Stimulated activated CD4-positive, alpha-beta T cell treated with anti-CD3 and anti-CD28 coated beads, Interleukin-1b, Interleukin-23, amount 100 ng/mL, for 48 hours (primary cell): Measurements from ENCODE around the gene SCUBE2.

Source experiments
- DNase-seq: peaks from one replicate; pipeline ENCODE4 v3.0.0-alpha.2; 2020

SCUBE2 gene

GRCh38 chr11:9091044-9091922, at the start of gene SCUBE2:
Gene SCUBE2 (minus strand): TSS chr11:9091599. CDS start chr11:9091528, 71 bp downstream.
- no peak for DNase-seq

- no peak for DNase-seq
Observed at GRCh38 chr11:9141186-9141585, 49.8 kb upstream of the SCUBE2 start.

- no peak for DNase-seq
Observed at GRCh38 chr11:9139628-9140357, 48.4 kb upstream of the SCUBE2 start.

- DNase-seq: peak; percentile 28
Observed at GRCh38 chr11:9138612-9139579, 47.5 kb upstream of the SCUBE2 start.

GRCh38 chr11:9138133-9138453, 46.7 kb upstream of the SCUBE2 start:
- DNase-seq: no peak

GRCh38 chr11:9137293-9138132, 46.1 kb upstream of the SCUBE2 start:
- peak; percentile 68 for DNase-seq

GRCh38 chr11:9136741-9137140, 45.3 kb upstream of the SCUBE2 start:
- DNase-seq: no peak

- DNase-seq: no peak
Observed at GRCh38 chr11:9133956-9134355, 42.6 kb upstream of the SCUBE2 start.

GRCh38 chr11:9132203-9132878, 40.9 kb upstream of the SCUBE2 start:
- DNase-seq: no peak

GRCh38 chr11:9130297-9130696, 38.9 kb upstream of the SCUBE2 start:
- no peak for DNase-seq

GRCh38 chr11:9126636-9127035, 35.2 kb upstream of the SCUBE2 start:
- no peak for DNase-seq

- no peak for DNase-seq
Observed at GRCh38 chr11:9125185-9125886, 33.9 kb upstream of the SCUBE2 start.

- DNase-seq: no peak
Observed at GRCh38 chr11:9123595-9124304, 32.4 kb upstream of the SCUBE2 start.

- DNase-seq: no peak
Observed at GRCh38 chr11:9121469-9121796, 30.0 kb upstream of the SCUBE2 start.

- DNase-seq: no peak
Observed at GRCh38 chr11:9120664-9121468, 29.5 kb upstream of the SCUBE2 start.

- DNase-seq: no peak
Observed at GRCh38 chr11:9118277-9118676, 26.9 kb upstream of the SCUBE2 start.

GRCh38 chr11:9112075-9112474, 20.7 kb upstream of the SCUBE2 start:
- DNase-seq: no peak

GRCh38 chr11:9109858-9110731, 18.7 kb upstream of the SCUBE2 start:
- DNase-seq: no peak
